Measurements from ENCODE around the gene TRPC4.

The TRPC4 gene

DNA sequence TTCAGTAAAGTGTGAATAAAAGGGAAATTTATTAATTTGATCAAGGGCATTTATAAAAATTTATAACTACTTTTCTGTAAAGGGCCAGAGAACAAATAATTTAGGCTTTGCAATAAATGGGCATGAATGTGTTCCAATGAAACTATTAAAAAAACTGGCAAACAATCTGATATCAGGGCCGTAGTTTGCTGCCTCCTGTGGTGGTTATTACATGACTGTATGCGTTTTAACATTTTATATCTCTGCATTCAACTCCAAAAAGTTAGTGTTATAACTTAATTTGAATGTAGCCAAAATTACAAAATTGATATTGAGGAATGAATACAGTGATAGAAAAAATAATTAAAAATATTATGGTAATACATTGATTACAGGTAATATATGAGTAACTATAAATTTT lies 190.5 kb downstream of the TRPC4 start:
- H3K27me3 ChIP-seq (ENCODE audit: insufficient read depth, low read length, poor library complexity, severe bottlenecking) = no peaks in the 10 kb centered on the region
- H3F3A ChIP-seq (ENCODE audit: low read depth) = no peaks in the 10 kb centered on the region
- no peak overlapping the region for H3K4me2 ChIP-seq (ENCODE audit: low read depth, low read length, poor library complexity, severe bottlenecking)
- no peaks in the 10 kb centered on the region for H3K9me3 ChIP-seq (ENCODE audit: insufficient read depth, low read depth, low read length)
- no peaks in the 10 kb centered on the region for H3K9me2 ChIP-seq (replicated peaks; ENCODE audit: low read depth, low read length)
- H3K9ac ChIP-seq (ENCODE audit: low read depth, low read length, poor library complexity, severe bottlenecking) = no peak overlapping the region
- no peaks in the 10 kb centered on the region for H4K20me1 ChIP-seq (ENCODE audit: insufficient read depth, low read length, poor library complexity, severe bottlenecking)
- H2AFZ ChIP-seq (ENCODE audit: low read length) = no peak overlapping the region
- H3K36me3 ChIP-seq (ENCODE audit: insufficient read depth, low read length) = no peaks in the 10 kb centered on the region
- TF ChIP-seq, protein P1, sequence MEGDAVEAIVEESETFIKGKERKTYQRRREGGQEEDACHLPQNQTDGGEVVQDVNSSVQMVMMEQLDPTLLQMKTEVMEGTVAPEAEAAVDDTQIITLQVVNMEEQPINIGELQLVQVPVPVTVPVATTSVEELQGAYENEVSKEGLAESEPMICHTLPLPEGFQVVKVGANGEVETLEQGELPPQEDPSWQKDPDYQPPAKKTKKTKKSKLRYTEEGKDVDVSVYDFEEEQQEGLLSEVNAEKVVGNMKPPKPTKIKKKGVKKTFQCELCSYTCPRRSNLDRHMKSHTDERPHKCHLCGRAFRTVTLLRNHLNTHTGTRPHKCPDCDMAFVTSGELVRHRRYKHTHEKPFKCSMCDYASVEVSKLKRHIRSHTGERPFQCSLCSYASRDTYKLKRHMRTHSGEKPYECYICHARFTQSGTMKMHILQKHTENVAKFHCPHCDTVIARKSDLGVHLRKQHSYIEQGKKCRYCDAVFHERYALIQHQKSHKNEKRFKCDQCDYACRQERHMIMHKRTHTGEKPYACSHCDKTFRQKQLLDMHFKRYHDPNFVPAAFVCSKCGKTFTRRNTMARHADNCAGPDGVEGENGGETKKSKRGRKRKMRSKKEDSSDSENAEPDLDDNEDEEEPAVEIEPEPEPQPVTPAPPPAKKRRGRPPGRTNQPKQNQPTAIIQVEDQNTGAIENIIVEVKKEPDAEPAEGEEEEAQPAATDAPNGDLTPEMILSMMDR (conservative IDR thresholded peaks at IDR 0.05; ENCODE audit: low read length) = no peak
- TF ChIP-seq EZH2phosphoT487 (IDR thresholded peaks at IDR 0.05; ENCODE audit: borderline replicate concordance) = no peak
- H3K79me2 ChIP-seq (ENCODE audit: insufficient read depth, low read length) = no peaks in the 10 kb centered on the region
- H3K4me3 ChIP-seq (ENCODE audit: low read length, poor library complexity, severe bottlenecking) = no peak overlapping the region
- H3K4me1 ChIP-seq (ENCODE audit: insufficient read depth, low read length, poor library complexity, severe bottlenecking) = no peaks in the 10 kb centered on the region

DNA sequence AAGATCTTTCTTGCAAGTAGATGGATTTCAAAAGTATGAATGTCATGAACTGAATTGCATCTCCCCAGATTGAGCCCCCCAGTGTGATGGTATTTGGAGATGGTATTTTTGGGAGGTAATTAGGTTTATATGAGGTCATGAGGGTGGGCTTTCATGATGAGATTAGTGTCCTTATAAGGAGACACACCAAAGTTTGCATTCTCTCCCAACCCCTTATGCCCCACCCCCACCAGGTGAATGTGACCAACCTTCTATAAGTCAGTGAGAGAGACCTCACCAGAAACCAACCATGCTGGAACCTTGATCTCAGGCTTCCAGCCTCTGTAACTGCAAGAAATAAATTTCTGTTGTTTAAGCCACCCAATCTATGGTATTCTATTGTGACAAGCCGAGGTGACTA lies 199.7 kb downstream of the TRPC4 start:
- no peak overlapping the region for H3K9ac ChIP-seq (ENCODE audit: low read depth, low read length, poor library complexity, severe bottlenecking)
- H2AFZ ChIP-seq (ENCODE audit: low read length) = no peak overlapping the region
- TF ChIP-seq, protein P1 (conservative IDR thresholded peaks at IDR 0.05; ENCODE audit: low read length) = no peak
- no peak for TF ChIP-seq EZH2phosphoT487 (IDR thresholded peaks at IDR 0.05; ENCODE audit: borderline replicate concordance)
- no peak overlapping the region for H3K4me2 ChIP-seq (ENCODE audit: low read depth, low read length, poor library complexity, severe bottlenecking)
- no peaks in the 10 kb centered on the region for H3K79me2 ChIP-seq (ENCODE audit: insufficient read depth, low read length)
- no peaks in the 10 kb centered on the region for H3K27me3 ChIP-seq (ENCODE audit: insufficient read depth, low read length, poor library complexity, severe bottlenecking)
- no peaks in the 10 kb centered on the region for H4K20me1 ChIP-seq (ENCODE audit: insufficient read depth, low read length, poor library complexity, severe bottlenecking)
- no peaks in the 10 kb centered on the region for H3K4me1 ChIP-seq (ENCODE audit: insufficient read depth, low read length, poor library complexity, severe bottlenecking)
- no peak overlapping the region for H3K4me3 ChIP-seq (ENCODE audit: low read length, poor library complexity, severe bottlenecking)
- H3F3A ChIP-seq (ENCODE audit: low read depth) = no peaks in the 10 kb centered on the region
- no peaks in the 10 kb centered on the region for H3K9me2 ChIP-seq (replicated peaks; ENCODE audit: low read depth, low read length)
- H3K9me3 ChIP-seq (ENCODE audit: insufficient read depth, low read depth, low read length) = no peaks in the 10 kb centered on the region
- H3K36me3 ChIP-seq (ENCODE audit: insufficient read depth, low read length) = no peaks in the 10 kb centered on the region

DNA sequence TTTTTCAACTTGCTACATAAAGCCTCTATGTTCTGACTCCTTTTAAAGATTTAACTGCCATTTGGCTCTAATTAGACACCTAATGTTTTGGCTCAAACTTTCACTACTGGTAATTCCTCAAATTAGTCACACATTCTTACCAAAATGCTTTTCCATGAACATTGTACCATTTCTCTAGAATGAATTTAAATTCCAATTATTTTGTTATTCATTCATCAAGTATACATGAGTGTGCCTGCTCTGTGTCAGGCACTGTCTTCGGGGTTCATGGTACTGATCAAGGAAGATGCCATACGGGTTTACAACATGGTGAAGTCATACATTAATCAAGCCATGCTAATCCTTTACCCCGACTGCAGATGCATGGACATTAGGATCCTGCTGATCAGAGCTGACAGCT lies 201.9 kb downstream of the TRPC4 start:
- Histone ChIP-seq H3K9me2 (replicated peaks; ENCODE audit: low read depth, low read length) (no peaks in the 10 kb centered on the region), H3F3A (ENCODE audit: low read depth) (no peaks in the 10 kb centered on the region), H3K36me3 (ENCODE audit: insufficient read depth, low read length) (no peaks in the 10 kb centered on the region), H3K9ac (ENCODE audit: low read depth, low read length, poor library complexity, severe bottlenecking) (no peak overlapping the region), H3K9me3 (ENCODE audit: insufficient read depth, low read depth, low read length) (no peaks in the 10 kb centered on the region), H3K79me2 (ENCODE audit: insufficient read depth, low read length) (no peaks in the 10 kb centered on the region), H2AFZ (ENCODE audit: low read length) (no peak overlapping the region), H3K4me1 (ENCODE audit: insufficient read depth, low read length, poor library complexity, severe bottlenecking) (no peaks in the 10 kb centered on the region), H3K4me3 (ENCODE audit: low read length, poor library complexity, severe bottlenecking) (no peak overlapping the region), H3K27me3 (ENCODE audit: insufficient read depth, low read length, poor library complexity, severe bottlenecking) (no peaks in the 10 kb centered on the region), H3K4me2 (ENCODE audit: low read depth, low read length, poor library complexity, severe bottlenecking) (no peak overlapping the region), H4K20me1 (ENCODE audit: insufficient read depth, low read length, poor library complexity, severe bottlenecking) (no peaks in the 10 kb centered on the region)
- no peak for TF ChIP-seq EZH2phosphoT487 (IDR thresholded peaks at IDR 0.05; ENCODE audit: borderline replicate concordance)
- TF ChIP-seq, protein P1 (conservative IDR thresholded peaks at IDR 0.05; ENCODE audit: low read length) = no peak
